Measurements from ENCODE around the gene GRIPAP1.

DNA sequence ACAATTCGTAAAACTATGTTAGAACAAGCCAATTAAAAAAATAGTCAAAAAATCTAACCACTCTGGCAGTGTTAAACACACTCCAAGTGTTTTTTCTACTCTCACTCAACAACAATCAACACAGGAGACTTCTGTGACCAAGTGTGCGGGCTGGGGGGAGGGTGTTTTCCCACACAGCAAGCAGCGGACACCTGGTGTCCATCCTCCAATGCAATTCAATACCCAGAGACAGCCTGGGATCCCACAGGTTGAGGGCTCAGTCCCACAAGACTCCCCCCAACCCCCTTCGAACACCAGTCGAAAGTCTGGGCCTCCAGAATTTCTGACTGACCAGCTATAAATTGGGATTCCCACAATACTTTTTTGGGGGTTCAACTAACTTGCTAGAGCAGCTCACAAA is 74.9 kb downstream of the GRIPAP1 start:
- TF ChIP-seq EZH2 (optimal IDR thresholded peaks at IDR 0.05; ENCODE audit: low read depth, low read length): no peak
- TF ChIP-seq, protein P1, sequence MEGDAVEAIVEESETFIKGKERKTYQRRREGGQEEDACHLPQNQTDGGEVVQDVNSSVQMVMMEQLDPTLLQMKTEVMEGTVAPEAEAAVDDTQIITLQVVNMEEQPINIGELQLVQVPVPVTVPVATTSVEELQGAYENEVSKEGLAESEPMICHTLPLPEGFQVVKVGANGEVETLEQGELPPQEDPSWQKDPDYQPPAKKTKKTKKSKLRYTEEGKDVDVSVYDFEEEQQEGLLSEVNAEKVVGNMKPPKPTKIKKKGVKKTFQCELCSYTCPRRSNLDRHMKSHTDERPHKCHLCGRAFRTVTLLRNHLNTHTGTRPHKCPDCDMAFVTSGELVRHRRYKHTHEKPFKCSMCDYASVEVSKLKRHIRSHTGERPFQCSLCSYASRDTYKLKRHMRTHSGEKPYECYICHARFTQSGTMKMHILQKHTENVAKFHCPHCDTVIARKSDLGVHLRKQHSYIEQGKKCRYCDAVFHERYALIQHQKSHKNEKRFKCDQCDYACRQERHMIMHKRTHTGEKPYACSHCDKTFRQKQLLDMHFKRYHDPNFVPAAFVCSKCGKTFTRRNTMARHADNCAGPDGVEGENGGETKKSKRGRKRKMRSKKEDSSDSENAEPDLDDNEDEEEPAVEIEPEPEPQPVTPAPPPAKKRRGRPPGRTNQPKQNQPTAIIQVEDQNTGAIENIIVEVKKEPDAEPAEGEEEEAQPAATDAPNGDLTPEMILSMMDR (IDR thresholded peaks at IDR 0.05; ENCODE audit: low read length): no peak

Data from MM.1S (cell line).